HCT116 (cell line): ENCODE data around the gene TLCD1. TPM values are rescaled to one million over a fixed set of nuclear protein-coding genes. Genes with fewer than 3 reads are reported as not detected.

ENCODE experiments used
- ATAC-seq: fragments of 200-7000 bp; cut with Tn5 transposase; 2 replicates; pipeline ENCODE4 v1.9.1; 2020; ENCODE audit warnings: mild to moderate bottlenecking, moderate library complexity
- BruUV-seq: library from RNA; stranded (reverse); fragments of 400-500 nt; replicated peaks from 2 replicates; lab custom pipeline; 2021; lab: Mats Ljungman, UMichigan
- CTCF ChIA-PET: fragments of 300-600 bp; sonication (Branson Sonifier 250); formaldehyde crosslinking; loops from one replicate; lab custom pipeline; 2021; ENCODE audit warnings: antibody characterized with exemption; lab: Charles Lee
- POLR2A ChIA-PET: fragments of 300-600, 350-600 bp; sonication (Branson Sonifier 250); formaldehyde crosslinking; loops from one replicate; lab custom pipeline; 2021; ENCODE audit warnings: antibody characterized with exemption; lab: Charles Lee
- RAD21 ChIA-PET, 2 experiments: fragments of 300-600 bp; sonication (Branson Sonifier 250); formaldehyde crosslinking; loops; one replicate each; lab custom pipeline; 2023; ENCODE audit warnings: low total read pairs in 2 of 2; ENCODE audit not compliant: uncharacterized antibody in 2 of 2, unreplicated experiment in 2 of 2, low non-redundant PET in 1 of 2; lab: Charles Lee
- DNase-seq: peaks from one replicate; pipeline ENCODE4 v3.0.0-alpha.2; 2010; ENCODE audit warnings: low read depth, low spot score
- H2AFZ ChIP-seq: fragments of 200-600 bp; shearing (Covaris generic), sonication (generic); 2 replicates; pipeline ENCODE4 v1.6.1; 2017; ENCODE audit warnings: low read depth, mixed run types, mixed read lengths, antibody characterized with exemption, low read length; ENCODE audit not compliant: poor library complexity, severe bottlenecking
- H3K27ac ChIP-seq: 2 replicates; pipeline ENCODE4 v1.5.1; 2012; ENCODE audit warnings: low read depth, low read length
- H3K27me3 ChIP-seq: fragments of 200-600 bp; sonication (generic); 2 replicates; pipeline ENCODE4 v1.6.1; 2016; ENCODE audit warnings: mixed run types, low read length, mixed read lengths; ENCODE audit not compliant: insufficient read depth
- H3K36me3 ChIP-seq, 2 experiments: fragments of 200-500 bp in 1 of 2; fragments of 200-600 bp in 1 of 2; sonication (Bioruptor generic) in 1 of 2; sonication (generic) in 1 of 2; 2 replicates each; pipeline versions ENCODE4 v1.5.1 to v1.6.1; 2014 to 2016; ENCODE audit warnings: low read length in 2 of 2, inconsistent platforms in 1 of 2, mixed read lengths in 1 of 2, mixed run types in 1 of 2; ENCODE audit not compliant: insufficient read depth in 2 of 2, control insufficient read depth in 1 of 2
- H3K4me1 ChIP-seq, 2 experiments: fragments of 200-600 bp in 1 of 2; sonication (generic) in 1 of 2; 2 replicates each; pipeline versions ENCODE4 v1.5.1 to v1.6.1; 2012 to 2017; ENCODE audit warnings: low read length in 2 of 2, inconsistent platforms in 1 of 2, mild to moderate bottlenecking in 1 of 2, mixed read lengths in 1 of 2, mixed run types in 1 of 2, moderate library complexity in 1 of 2; ENCODE audit not compliant: insufficient read depth in 2 of 2, control insufficient read depth in 1 of 2
- H3K4me2 ChIP-seq: fragments of 200-600 bp; sonication (generic); 2 replicates; pipeline ENCODE4 v1.6.1; 2017; ENCODE audit warnings: mixed run types, low read length, mixed read lengths
- H3K4me3 ChIP-seq, 2 experiments: fragments of 200-600 bp in 1 of 2; sonication (generic) in 1 of 2; replicated peaks in 1 of 2; 2 replicates each; pipeline ENCODE4 v1.5.1; 2011 to 2016; ENCODE audit warnings: low read length in 2 of 2, control low read depth in 1 of 2, low read depth in 1 of 2, mild to moderate bottlenecking in 1 of 2, mixed read lengths in 1 of 2, mixed run types in 1 of 2
- H3K79me2 ChIP-seq: fragments of 200-600 bp; sonication (generic); 2 replicates; pipeline ENCODE4 v1.6.1; 2017; ENCODE audit warnings: mild to moderate bottlenecking, mixed run types, low read length, moderate library complexity, mixed read lengths; ENCODE audit not compliant: insufficient read depth
- H3K9ac ChIP-seq: fragments of 200-600 bp; sonication (generic); 2 replicates; pipeline ENCODE4 v1.6.1; 2016; ENCODE audit warnings: low read length, mixed read lengths
- H3K9me2 ChIP-seq: fragments of 200-600 bp; sonication (generic), shearing (Covaris generic); 2 replicates; pipeline ENCODE4 v1.6.1; 2017; ENCODE audit warnings: mixed run types, mild to moderate bottlenecking, moderate library complexity; ENCODE audit not compliant: insufficient read depth
- H3K9me3 ChIP-seq, 2 experiments: fragments of 200-500 bp in 1 of 2; fragments of 200-600 bp in 1 of 2; sonication (Bioruptor generic) in 1 of 2; sonication (generic) in 1 of 2; 2 replicates each; pipeline ENCODE4 v1.6.1; 2014 to 2017; ENCODE audit warnings: low read length in 2 of 2, mixed read lengths in 2 of 2, inconsistent platforms in 1 of 2, low read depth in 1 of 2, mild to moderate bottlenecking in 1 of 2, mixed run types in 1 of 2, moderate library complexity in 1 of 2; ENCODE audit not compliant: control insufficient read depth in 1 of 2, insufficient read depth in 1 of 2
- H4K20me1 ChIP-seq: fragments of 200-600 bp; sonication (generic), shearing (Covaris generic); 2 replicates; pipeline ENCODE4 v1.6.1; 2017; ENCODE audit warnings: mixed run types, mild to moderate bottlenecking, moderate library complexity; ENCODE audit not compliant: insufficient read depth
- CBX3 ChIP-seq: IDR thresholded peaks from 2 replicates; pipeline ENCODE4 v1.6.1; 2012; ENCODE audit warnings: low read depth
- EGR1 ChIP-seq: IDR thresholded peaks from 2 replicates; pipeline ENCODE4 v1.6.1; 2012; ENCODE audit warnings: low read depth
- JUND ChIP-seq: IDR thresholded peaks from 2 replicates; pipeline ENCODE4 v1.6.1; 2012
- POLR2A ChIP-seq: IDR thresholded peaks from 2 replicates; pipeline ENCODE4 v1.7.0; 2011; ENCODE audit warnings: borderline replicate concordance; ENCODE audit not compliant: insufficient read depth, insufficient read length; ENCODE audit errors: extremely low read depth
- RAD21 ChIP-seq: IDR thresholded peaks from 2 replicates; pipeline ENCODE4 v1.6.1; 2012; ENCODE audit warnings: low read depth, mild to moderate bottlenecking
- SIN3A ChIP-seq: IDR thresholded peaks from 2 replicates; pipeline ENCODE4 v1.6.1; 2012; ENCODE audit warnings: low read depth
- intact Hi-C: fragments of 100-400 bp; cut with micrococcal nuclease; formaldehyde crosslinking; loops from 2 replicates; pipeline ENCODE4 v1.10.0; 2022
- total RNA-seq: library from RNA; stranded (reverse); gene quantifications from one replicate; pipeline ENCODE4 v1.2.1, GENCODE V29; 2021; ENCODE audit not compliant: unreplicated experiment
- TF ChIP-seq, protein P1 (sequence below): IDR thresholded peaks from 2 replicates; pipeline ENCODE4 v1.6.1; 2012; ENCODE audit warnings: low read depth
- TF ChIP-seq, protein P2 (sequence below): IDR thresholded peaks from 2 replicates; pipeline ENCODE4 v1.6.1; 2011; ENCODE audit warnings: mild to moderate bottlenecking, low read length, moderate library complexity; ENCODE audit not compliant: insufficient replicate concordance; ENCODE audit errors: extremely low read depth
- TF ChIP-seq, protein P3 (sequence below): IDR thresholded peaks from 2 replicates; pipeline ENCODE4 v1.6.1; 2012
- TF ChIP-seq, protein P4 (sequence below), 3 experiments: fragments of 200-600 bp in 1 of 3; sonication (generic) in 1 of 3; IDR thresholded peaks in 2 of 3; conservative IDR thresholded peaks in 1 of 3; 2 replicates each; pipeline ENCODE4 v1.5.1; 2012 to 2017; ENCODE audit warnings: low read depth in 2 of 3, low read length in 2 of 3, antibody characterized with exemption in 1 of 3, borderline replicate concordance in 1 of 3, control low read depth in 1 of 3, mild to moderate bottlenecking in 1 of 3, mixed read lengths in 1 of 3, mixed run types in 1 of 3, moderate library complexity in 1 of 3; ENCODE audit not compliant: insufficient read depth in 1 of 3

Gene TLCD1
- total RNA-seq, 1 experiment from 2014 or later, result 28.3 TPM

DNA sequence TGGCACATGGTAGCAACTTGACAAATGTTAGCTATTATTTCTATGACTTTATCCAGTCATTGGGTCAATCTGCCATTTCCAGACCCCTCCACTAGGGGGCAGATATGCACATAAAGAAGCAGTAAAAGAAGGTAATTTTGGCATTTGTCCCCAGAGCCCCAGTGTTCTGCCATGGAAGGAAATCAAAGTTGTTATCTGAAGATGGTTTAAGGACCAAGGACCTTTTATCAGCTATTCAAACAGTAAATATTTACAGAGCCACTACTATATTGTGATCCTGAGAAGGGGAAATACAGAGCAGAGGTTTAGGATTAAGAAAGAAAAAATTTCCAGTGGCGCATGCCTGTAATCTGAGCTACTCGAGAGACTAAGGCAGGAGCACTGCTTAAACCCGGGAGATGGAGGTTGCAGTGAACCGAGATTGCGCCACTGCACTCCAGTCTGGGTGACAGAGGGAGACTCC lies 37.8 kb upstream of the TLCD1 start:
- intact Hi-C loops, result loop anchor here (1.0 to 10.0 kb wide), 4 partner anchors 115 to 351 kb away; partner anchors contain the start of gene DHRS13
- Histone ChIP-seq H3K27ac (no peak overlapping the region), H3K79me2 (peaks cover 11% of the 10 kb centered on the region; the same call in 1 of the 2 replicates), H3K9me3 (no peaks in the 10 kb centered on the region), H3K9me2 (no peaks in the 10 kb centered on the region), H3K4me1 (peaks cover 0 to 13% of the 10 kb centered on the region in 2 experiments; a peak in 3 of 4 replicates), H3K4me3 (no peak overlapping the region), H3K27me3 (no peaks in the 10 kb centered on the region), H3K9ac (no peak overlapping the region), H4K20me1 (no peaks in the 10 kb centered on the region), H3K4me2 (no peak overlapping the region), H3K36me3 (peaks cover 4 to 19% of the 10 kb centered on the region in 2 experiments; a peak in 3 of 4 replicates), H2AFZ (no peak overlapping the region)
- ChIA-PET RAD21 (interaction anchor here (0.6 to 2.3 kb wide), 11 partner anchors 23 to 116 kb away, joined by 3 to 10 read pairs (median 4); partner anchors contain the start of gene TLCD1 (in 2 of the 2)), CTCF (interaction anchor here (0.6 to 5.6 kb wide), 40 partner anchors 9 to 353 kb away, joined by 3 to 61 read pairs (median 4); partner anchors contain the start of genes DHRS13, FAM222B, NEK8 and PHF12), POLR2A (interaction anchor here (0.7 to 1.0 kb wide), 5 partner anchors 11 to 46 kb away, joined by 3 to 6 read pairs (median 4); partner anchors contain the start of gene TLCD1)
- no TSS peak for BruUV-seq
- DNase-seq, result peak; percentile 53
- TF ChIP-seq EGR1 (no peak), CBX3 (no peak), SIN3A (0 out of 2 replicates have a peak, but pooled peaks have one; percentile 0), POLR2A (no peak), JUND (no peak), RAD21 (peak; percentile 89)
- TF ChIP-seq, protein P1, sequence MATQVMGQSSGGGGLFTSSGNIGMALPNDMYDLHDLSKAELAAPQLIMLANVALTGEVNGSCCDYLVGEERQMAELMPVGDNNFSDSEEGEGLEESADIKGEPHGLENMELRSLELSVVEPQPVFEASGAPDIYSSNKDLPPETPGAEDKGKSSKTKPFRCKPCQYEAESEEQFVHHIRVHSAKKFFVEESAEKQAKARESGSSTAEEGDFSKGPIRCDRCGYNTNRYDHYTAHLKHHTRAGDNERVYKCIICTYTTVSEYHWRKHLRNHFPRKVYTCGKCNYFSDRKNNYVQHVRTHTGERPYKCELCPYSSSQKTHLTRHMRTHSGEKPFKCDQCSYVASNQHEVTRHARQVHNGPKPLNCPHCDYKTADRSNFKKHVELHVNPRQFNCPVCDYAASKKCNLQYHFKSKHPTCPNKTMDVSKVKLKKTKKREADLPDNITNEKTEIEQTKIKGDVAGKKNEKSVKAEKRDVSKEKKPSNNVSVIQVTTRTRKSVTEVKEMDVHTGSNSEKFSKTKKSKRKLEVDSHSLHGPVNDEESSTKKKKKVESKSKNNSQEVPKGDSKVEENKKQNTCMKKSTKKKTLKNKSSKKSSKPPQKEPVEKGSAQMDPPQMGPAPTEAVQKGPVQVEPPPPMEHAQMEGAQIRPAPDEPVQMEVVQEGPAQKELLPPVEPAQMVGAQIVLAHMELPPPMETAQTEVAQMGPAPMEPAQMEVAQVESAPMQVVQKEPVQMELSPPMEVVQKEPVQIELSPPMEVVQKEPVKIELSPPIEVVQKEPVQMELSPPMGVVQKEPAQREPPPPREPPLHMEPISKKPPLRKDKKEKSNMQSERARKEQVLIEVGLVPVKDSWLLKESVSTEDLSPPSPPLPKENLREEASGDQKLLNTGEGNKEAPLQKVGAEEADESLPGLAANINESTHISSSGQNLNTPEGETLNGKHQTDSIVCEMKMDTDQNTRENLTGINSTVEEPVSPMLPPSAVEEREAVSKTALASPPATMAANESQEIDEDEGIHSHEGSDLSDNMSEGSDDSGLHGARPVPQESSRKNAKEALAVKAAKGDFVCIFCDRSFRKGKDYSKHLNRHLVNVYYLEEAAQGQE, result no peak
- TF ChIP-seq, protein P2, sequence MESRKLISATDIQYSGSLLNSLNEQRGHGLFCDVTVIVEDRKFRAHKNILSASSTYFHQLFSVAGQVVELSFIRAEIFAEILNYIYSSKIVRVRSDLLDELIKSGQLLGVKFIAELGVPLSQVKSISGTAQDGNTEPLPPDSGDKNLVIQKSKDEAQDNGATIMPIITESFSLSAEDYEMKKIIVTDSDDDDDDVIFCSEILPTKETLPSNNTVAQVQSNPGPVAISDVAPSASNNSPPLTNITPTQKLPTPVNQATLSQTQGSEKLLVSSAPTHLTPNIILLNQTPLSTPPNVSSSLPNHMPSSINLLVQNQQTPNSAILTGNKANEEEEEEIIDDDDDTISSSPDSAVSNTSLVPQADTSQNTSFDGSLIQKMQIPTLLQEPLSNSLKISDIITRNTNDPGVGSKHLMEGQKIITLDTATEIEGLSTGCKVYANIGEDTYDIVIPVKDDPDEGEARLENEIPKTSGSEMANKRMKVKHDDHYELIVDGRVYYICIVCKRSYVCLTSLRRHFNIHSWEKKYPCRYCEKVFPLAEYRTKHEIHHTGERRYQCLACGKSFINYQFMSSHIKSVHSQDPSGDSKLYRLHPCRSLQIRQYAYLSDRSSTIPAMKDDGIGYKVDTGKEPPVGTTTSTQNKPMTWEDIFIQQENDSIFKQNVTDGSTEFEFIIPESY, result no peak
- TF ChIP-seq, protein P3, sequence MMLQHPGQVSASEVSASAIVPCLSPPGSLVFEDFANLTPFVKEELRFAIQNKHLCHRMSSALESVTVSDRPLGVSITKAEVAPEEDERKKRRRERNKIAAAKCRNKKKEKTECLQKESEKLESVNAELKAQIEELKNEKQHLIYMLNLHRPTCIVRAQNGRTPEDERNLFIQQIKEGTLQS, result no peak
- TF ChIP-seq, protein P4, sequence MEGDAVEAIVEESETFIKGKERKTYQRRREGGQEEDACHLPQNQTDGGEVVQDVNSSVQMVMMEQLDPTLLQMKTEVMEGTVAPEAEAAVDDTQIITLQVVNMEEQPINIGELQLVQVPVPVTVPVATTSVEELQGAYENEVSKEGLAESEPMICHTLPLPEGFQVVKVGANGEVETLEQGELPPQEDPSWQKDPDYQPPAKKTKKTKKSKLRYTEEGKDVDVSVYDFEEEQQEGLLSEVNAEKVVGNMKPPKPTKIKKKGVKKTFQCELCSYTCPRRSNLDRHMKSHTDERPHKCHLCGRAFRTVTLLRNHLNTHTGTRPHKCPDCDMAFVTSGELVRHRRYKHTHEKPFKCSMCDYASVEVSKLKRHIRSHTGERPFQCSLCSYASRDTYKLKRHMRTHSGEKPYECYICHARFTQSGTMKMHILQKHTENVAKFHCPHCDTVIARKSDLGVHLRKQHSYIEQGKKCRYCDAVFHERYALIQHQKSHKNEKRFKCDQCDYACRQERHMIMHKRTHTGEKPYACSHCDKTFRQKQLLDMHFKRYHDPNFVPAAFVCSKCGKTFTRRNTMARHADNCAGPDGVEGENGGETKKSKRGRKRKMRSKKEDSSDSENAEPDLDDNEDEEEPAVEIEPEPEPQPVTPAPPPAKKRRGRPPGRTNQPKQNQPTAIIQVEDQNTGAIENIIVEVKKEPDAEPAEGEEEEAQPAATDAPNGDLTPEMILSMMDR (IDR thresholded peaks at IDR 0.05 in 2 of 3, conservative IDR thresholded peaks at IDR 0.05 in 1 of 3; ENCODE audit: borderline replicate concordance in 1 of 3, insufficient read depth in 1 of 3, low read depth in 2 of 3, low read length in 2 of 3), result peak; percentile 79 to 95 (median 85)
- ATAC-seq, result peak; percentile 78
